ENCODE results near the gene ETNK1. TPM values are rescaled to one million over a fixed set of nuclear protein-coding genes. Genes with fewer than 3 reads are reported as not detected.
A peak's percentile ranks its signal among the peaks of the same experiment; 100 is the strongest.
"Not testable (repeated sequence)": the region's sequence is repeated elsewhere in the genome, so short reads cannot be mapped to it uniquely, and the experiment has no call there.

The ETNK1 gene
- total RNA-seq, 1 donor from 2014 or later: 35.4 TPM

DNA sequence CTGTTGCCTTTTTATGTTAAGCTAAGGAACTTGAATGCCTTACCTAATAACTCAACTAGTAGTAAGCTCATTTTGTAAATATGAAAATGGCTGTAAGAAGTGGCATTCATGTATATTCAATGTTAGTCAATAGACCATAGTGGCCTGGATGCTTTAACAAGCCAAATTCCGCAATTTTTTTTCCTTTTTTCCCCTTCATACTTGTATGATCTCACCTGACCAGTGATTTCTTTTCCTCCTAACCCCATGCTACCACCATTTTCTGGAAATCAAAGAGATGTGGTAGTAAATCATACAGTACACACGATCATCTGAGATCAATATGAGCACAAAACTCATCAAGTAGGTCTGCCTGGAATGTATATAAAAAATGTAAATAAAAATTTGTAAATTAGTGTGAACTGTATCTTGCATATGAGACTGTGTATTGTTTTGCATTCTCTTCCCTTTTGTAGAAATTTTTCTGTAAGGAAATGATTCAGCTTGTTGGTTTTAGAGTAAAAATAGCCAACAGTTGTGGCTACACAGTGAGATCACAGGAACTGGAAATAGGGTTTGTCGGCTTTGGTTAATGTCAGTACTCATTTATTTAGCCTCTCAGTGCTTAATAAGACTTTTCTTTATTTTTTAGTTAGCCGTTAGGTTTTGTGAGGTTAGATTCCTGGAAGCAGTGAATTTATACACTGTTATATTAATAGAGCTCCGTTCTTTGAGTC, 62.5 kb downstream of the ETNK1 start:
- DNase-seq (ENCODE audit: low spot score): peak; percentile 37

DNA sequence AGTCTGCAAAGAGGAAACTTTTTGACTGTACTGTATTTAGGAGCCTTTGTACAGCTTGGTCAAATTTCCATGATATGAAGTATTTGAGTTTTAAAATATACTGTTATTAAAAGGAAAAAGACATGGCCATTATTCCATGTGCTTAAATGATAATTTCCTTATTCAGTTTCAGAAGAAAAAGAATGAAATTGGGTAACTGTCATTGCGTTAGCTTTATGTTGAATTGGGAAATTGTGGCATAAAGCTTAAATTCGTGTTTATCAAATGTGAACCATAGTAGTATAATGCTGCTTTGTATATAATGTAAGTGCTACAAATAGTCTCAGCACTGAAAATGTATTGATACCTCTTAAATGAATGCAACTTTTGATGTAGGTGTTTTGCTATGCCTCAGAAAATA, 64.9 kb downstream of the ETNK1 start:
- DNase-seq (ENCODE audit: low spot score): no peak

DNA sequence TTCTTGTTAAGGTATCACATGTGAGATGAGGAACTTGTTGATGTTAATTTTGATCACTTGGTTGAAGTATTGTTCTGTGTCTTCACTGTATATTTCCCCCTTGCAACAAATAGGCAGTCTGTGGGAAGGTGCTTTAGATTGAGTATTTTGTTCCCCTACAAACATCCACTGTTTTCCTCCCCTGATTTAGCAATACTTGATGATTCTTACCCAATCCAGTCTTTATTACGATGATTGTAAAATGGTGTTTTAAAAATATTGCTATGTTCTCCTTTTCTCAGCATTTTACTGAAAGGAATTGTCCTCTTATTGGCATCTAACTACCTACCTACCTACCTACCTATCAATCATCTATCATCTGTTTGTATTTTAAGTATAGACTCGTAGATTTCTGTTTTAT, 66.3 kb downstream of the ETNK1 start:
- DNase-seq (ENCODE audit: low spot score): no peak

DNA sequence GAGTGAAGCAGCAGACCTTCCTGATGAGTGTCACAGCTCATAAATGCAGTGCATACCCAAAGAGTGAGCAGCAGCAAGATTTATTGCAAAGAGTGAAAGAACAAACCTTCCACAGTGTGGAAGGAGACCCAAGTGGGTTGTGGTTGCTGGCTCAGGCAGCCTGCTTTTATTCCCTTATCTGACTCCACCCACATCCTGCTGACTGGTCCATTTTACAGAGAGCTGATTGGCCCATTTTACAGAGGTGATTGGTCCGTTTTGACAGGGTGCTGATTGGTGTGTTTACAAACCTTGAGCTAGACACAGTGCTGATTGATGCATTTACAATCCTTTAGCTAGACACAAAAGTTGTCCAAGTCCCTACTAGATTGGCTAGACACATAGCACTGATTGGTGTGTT, 67.5 kb downstream of the ETNK1 start:
- DNase-seq (ENCODE audit: low spot score): not testable (repeated sequence)

DNA sequence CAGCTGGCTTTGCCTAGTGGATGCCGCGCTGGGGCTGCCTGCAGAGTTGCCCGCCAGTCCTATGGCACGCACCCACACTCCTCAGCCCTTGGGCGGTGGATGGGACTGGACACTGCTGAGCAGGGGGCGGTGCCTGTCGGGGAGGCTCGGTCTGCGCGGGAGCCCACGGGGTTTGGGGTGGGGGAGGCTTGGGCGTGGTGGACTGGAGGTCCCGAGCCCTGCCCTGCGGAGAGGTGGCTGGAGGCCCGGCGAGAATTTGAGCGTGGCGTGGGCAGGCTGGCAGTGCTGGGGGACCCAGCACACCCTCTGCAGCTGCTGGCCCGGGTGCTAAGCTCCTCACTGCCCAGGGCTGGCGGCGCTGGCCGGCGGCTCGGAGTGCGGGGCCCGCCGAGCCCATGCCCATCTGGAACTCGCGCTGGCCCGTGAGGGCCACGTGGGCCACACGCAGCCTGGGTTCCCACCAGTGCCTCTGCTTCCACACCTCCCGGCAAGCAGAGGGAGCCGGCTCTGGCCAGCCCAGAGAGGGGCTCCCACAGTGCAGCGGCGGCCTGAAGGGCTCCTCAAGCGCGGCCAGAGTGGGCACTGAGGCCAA, 68.1 kb downstream of the ETNK1 start:
- DNase-seq (ENCODE audit: low spot score): no peak

DNA sequence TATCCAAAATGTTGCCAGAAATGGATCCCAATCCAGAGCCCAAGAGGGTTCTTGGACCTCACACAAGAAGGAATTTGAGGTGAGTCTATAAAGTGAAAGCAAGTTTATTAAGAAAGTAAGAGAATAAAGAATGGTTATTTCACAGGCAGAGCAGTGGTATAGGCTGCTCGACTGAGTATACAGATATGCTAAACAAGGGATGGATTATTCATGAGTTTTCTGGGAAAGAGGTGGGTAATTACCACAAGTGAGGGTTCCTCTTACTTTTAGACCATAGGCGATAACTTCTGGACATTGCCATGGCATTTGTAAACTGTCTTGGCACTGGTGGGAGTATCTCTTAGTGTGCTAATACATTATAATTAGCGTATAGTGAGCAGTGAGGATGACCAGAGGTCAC, 73.6 kb downstream of the ETNK1 start:
- DNase-seq (ENCODE audit: low spot score): no peak

DNA sequence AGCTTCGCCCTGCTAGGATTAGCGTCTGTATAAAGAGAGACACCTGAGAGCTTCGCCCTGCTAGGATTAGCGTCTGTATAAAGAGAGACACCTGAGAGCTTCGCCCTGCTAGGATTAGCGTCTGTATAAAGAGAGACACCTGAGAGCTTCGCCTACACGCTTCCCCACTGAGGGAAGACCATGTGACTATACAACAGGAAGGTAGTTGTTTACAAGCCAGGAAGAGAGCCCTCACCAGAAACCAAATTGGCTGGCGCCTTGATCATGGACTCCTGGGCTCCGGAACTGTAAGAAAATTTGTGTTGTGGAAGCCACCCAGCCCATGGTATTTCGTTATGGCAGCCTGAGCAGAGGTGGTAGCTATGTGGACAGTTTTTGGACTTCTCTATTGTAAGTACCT, 74.7 kb downstream of the ETNK1 start:
- not testable (repeated sequence) for DNase-seq (ENCODE audit: low spot score)

DNA sequence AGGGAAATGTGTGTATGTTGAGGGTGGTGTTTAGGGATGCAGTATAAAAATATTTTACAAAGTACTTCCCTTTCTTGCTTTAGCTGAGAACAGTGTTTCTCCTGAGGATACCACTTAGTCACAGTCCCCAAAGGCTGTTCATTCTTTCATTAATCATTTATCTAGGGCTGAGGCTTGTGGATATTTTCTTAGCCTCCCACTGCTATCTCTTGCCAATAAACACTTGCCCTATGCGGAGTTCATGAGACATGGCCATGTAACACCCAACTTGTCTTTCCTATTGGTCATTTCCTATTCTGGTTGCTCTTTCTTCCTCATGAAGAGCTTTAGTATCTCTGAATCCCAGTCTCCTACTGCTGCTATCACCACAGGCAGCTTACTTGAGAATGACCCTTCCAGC, 75.1 kb downstream of the ETNK1 start:
- DNase-seq (ENCODE audit: low spot score): no peak

DNA sequence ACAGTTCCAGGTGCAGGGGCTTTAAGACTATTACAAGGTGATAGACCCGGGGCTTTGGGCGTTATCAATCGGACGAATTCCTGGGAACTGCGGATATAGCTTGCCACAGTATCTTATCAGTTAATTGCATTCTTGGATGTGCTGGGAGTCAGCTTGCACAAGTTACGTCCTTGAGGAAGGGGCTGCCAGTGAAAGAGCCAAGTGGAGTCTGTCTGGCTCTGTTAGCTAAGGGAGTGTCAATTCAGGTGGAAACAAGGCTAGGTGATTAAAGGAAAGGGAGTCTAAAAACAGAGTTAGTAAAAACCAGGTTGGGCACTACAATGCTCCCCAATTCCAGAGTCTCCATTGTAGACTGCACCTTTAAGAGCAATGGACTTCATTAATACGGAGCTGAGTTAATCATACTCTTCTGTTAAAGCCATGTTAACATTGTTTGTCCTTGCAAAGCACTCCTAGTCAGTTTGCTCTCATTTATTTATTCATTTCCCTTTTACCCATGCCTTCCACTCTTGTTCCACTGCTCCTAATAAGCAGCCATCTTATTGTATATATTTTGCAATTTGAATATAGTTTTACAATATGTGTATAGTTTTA, 76.3 kb downstream of the ETNK1 start:
- not testable (repeated sequence) for DNase-seq (ENCODE audit: low spot score)

DNA sequence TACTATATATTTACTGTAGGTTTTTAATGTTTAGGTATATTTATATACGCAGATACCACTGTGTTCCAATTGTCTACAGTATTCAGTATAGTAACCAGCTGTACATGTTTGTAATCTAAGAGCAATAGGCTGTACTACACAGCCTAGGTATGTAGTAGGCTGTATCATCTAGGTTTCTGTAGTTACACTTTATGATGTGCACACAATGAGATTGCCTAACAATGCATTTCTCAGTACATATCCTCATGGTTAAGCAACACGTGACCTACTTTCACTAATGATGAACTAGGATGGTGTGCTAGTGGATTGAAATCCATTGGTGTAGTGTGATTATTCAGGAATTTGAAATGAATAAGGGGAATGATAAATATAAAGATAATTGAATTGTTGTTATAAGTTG, 77.7 kb downstream of the ETNK1 start:
- no peak for DNase-seq (ENCODE audit: low spot score)

DNA sequence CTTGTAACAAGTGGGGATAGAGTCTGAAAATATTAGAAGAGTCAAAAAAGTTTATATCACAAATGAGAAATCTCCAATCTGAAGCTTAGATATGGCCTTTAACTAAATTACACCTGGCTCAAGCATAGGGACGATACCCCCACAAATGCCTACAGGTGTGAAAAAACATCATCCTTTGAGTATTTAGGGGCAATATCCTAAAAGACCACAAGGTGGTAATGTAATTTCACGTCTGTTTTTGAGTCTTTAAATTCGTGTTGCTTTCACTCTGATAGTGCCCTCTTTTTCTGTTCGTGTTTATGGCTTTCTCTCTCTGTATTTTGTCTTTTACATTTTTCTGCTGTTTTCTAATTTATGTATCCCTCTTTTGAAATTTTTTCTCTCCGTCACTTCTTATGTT, 84.3 kb downstream of the ETNK1 start:
- peak; percentile 52 for DNase-seq (ENCODE audit: low spot score)

DNA sequence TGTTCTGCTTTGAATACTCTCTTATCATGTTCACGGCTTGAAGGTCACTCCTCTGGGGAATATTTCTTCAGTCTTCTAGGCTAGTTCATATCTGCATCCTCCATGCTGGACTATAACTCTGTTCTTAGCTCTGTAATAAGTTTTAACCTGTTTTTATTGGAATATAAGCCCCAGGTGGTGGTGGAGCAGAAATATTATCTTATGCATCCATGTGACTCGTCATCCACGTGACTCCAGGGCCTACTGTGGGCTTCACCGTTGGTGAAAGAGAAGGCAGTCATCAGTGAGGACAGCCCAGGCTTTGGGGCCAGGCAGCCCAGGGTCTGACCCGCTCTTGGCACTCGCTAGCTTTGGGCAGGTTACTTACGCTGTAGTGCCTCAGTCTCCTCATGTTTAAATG, 87.1 kb downstream of the ETNK1 start:
- DNase-seq (ENCODE audit: low spot score): no peak

DNA sequence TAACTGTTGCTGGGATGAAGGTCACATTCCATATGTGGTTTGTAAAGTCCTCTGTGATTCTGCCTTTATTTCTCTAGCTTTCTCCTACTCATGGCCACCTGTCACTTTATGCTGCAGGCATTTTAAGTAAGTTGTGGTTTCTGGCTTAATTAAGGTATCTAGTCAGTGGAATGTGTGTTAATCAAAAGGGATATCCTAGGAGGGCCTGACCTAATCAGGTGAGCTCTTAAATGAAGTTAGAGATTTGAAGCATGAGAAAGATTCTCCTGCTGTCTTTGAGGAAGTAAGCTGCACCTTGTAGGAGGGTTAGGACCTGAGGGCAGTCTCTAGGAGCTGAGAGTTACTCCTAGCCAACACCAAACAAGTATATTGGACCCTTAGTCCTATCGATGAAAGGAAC, 90.3 kb downstream of the ETNK1 start:
- DNase-seq (ENCODE audit: low spot score): no peak

DNA sequence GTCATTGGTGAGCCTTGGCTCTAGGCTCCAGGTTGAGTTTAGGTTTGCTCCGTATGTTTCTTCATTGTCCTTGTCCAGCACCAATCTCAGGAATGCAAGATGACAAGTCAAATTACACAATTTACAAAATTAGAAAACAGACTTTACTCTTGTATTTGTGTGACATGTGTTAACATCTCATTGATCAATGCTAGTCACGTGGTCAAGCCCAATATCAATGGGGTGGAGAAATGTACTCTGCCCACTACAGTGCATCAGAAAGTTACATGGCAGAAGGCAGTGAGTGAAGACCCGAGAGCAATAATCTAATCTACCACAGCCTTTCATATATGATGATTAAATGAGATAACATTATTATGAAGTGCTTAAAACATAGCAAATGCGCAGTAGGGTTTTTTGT, 94.8 kb downstream of the ETNK1 start:
- DNase-seq (ENCODE audit: low spot score): no peak

DNA sequence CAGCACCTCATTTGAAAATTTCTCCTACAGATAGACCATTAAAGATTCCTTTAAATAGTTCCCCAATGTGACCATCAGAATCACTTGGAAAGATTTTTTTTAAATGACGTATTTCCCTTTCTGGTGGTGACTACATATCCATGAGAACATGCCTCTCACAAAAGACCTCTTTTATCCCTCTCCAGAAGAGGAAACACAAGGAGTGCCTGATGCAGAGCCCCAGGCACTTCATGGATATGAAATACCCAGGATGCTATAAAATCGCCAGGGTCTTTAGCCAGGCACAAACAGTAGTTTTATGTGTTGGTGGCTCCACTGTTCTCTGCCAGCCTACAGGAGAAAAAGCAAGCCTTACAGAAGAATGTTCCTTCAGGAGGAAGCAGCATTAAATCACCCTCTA, 97.1 kb downstream of the ETNK1 start:
- no peak for DNase-seq (ENCODE audit: low spot score)

DNA sequence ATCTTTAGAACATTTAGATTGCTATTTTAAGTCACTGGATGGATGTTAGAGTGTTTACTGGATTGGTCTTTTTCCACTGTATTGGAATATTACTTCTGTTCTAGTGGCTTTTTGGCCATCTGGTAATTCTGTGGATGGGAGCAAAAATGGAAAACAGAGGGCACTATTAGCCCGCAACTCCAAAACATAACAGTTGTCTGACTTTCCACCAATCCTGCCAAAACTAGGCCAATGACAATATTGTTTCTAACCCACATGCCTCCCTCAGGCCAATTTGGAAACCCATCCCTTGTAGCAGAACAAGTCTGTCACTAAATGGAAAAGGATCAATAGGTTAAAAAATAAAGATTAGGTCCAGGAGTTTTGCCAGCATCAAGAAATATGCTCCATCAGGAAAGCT, 97.8 kb downstream of the ETNK1 start:
- no peak for DNase-seq (ENCODE audit: low spot score)

DNA sequence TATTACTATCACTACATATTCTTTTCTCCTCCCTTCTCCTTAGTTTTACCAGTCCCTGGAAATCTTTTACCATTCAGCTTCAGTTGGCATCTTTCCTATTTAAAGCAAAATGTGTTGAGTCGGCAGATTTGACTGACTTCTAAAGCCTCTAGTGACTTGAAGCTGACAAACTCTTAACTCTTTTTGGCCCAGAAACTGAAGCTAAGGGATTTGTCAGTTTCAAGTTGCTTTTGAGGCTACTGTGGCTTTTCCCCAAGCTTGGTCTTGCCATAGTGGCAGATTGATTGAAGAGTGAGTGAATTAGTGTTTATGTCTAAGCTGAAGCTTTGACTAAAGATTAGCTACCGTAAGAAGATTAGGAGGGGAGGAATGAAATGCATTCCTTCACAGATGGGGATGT, 104.0 kb downstream of the ETNK1 start:
- peak; percentile 60 for DNase-seq (ENCODE audit: low spot score)

DNA sequence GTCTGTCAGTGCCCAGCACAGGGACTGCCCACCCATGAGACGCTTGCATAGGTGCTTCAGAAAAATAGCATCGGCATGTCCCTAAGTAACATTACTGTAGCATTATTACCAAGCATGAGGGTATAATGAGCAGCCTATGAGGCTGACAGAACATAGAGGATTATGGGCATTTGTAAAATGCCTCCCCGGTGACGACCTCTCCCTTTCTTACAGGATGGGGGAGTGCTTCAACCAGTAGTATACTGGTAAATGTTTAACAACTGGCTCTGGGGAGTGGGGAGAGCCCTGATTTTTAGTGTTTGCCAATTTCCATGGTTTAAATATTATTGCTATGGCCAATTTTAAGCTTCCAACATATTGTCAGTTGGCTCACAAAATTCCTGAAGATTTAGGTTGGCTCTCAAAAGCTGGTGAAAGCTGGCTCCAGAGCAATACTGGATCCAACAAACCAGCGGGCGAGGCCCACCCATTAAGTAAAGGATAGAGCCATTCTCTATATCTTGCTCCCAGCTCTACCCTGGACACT, 104.5 kb downstream of the ETNK1 start:
- DNase-seq (ENCODE audit: low spot score): no peak

DNA sequence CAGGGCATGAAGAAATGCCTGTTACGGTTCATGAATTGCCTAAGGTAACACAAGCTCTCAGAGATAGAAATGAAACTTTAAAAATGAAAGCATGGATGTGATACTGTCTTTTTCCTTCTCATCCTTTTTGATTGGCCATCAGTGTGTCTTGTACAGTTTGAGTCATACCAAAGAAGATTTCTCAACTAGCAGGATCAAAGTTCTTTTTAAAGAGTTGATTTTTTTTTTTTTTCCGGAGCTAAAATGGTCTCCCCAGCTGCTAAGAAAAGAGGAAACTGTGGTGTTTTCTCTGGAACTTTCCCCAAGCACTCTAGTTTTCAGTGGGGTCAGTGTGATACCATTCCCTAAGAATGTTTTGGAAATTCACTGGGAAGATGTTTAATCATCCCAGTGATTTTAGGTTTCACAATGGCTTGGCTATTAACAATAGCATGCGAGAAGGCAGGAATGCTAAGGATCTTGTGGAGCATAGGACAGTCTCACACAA, 105.0 kb downstream of the ETNK1 start:
- DNase-seq (ENCODE audit: low spot score): peak; percentile 51

DNA sequence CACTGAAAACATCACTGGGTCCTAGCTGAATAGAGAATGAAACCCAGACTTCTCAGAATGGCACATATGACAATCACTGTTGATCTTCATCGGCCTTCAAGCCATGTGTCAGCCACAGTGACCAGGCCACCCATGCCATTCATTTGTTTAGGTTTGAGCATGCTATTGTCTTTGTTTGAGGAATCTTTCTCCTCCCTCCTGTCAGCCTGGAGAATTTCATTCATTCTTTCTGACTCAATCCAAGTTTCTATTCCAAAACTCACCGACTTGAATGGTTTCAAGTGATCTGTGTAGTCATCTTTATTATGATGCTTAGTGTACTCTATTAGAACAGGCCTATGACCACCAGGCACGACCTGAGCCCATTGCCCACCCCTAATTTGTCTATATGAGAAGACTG, 106.3 kb downstream of the ETNK1 start:
- DNase-seq (ENCODE audit: low spot score): no peak

DNA sequence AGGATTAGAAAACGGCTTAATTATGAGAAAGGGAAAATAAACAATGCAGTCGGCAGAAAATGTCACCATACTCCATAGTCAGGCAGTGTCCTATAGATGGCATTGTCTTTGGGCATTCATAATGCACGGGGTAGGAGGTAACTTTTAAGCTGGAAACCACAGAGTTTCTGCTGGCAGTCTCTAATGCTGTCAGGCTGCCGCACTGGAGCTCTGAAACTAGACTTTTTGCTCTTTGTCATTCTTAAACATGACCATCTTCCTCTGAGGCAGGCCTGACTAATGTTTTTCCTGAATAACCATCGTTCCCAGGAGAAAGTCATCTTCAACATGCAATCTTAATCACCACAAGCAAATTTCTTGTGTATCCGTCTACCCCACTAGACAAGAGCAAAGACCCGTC, 108.8 kb downstream of the ETNK1 start:
- DNase-seq (ENCODE audit: low spot score): no peak

DNA sequence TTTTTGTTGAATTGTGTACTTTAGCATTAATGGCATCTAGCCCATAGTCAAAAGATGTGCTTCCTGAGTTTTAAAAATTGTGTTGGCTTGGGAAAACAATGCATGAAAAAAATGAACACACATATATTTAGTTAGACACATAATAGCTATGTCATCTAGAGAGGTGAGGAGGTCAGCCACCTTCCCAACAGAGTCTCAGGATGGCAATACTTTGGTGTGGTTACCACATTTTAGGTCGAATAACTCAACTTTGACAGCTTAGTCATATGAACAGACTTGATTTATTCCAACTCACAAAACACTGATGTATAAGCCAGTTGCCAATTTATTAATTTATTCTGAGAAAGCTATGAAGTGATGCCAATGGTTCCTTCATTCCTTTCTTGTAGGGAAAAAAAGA, 114.0 kb downstream of the ETNK1 start:
- no peak for DNase-seq (ENCODE audit: low spot score)
